ENCODE measurements around the gene PBLD. TPM values are rescaled to one million over a fixed set of nuclear protein-coding genes. Genes with fewer than 3 reads are reported as not detected.

The PBLD gene
- total RNA-seq, 1 experiment from 2014 or later, result 3.5 TPM

- H4K5ac ChIP-seq (ENCODE audit: insufficient read length, low read depth, low read length), result no peak overlapping the region
- no peak overlapping the region for H2BK20ac ChIP-seq (ENCODE audit: low read depth, low read length, poor library complexity, severe bottlenecking)
- H3K9me3 ChIP-seq (ENCODE audit: control insufficient read depth, low read depth, low read length), result no peaks in the 10 kb centered on the region
- no peak overlapping the region for H2AK5ac ChIP-seq (ENCODE audit: insufficient read length, low read length)
- H4K20me1 ChIP-seq (ENCODE audit: control insufficient read depth, insufficient read depth, insufficient read length), result no peaks in the 10 kb centered on the region
- peaks cover 53% of the 10 kb centered on the region for H3K27me3 Mint-ChIP-seq (ENCODE audit: low read depth)
- no peak for TF ChIP-seq CTCF (conservative IDR thresholded peaks at IDR 0.05)
- peaks cover 3% of the 10 kb centered on the region for H3K4me1 ChIP-seq (ENCODE audit: insufficient read depth, low read length)
- H3K18ac ChIP-seq (ENCODE audit: insufficient read length, low read depth, low read length), result no peak overlapping the region
- no peak overlapping the region for H3K56ac ChIP-seq (ENCODE audit: insufficient read length, low read depth, low read length)
- H2BK120ac ChIP-seq (ENCODE audit: low read depth, low read length, poor library complexity, severe bottlenecking), result no peak overlapping the region
- no peak overlapping the region for H3K4me2 ChIP-seq (ENCODE audit: insufficient read depth, insufficient read length, low read length)
- no peaks in the 10 kb centered on the region for H3K27me3 ChIP-seq (ENCODE audit: insufficient read depth, low read length)
- no CpG with 5 or more reads among the region's 1 CpG for WGBS (ENCODE audit: extremely low coverage, insufficient read length, low lambda C conversion rate)
- no peak overlapping the region for H3K14ac ChIP-seq (ENCODE audit: insufficient read depth, low read length)
- no peaks in the 10 kb centered on the region for H3K79me1 ChIP-seq (ENCODE audit: insufficient read depth, low read depth, low read length, poor library complexity, severe bottlenecking)
- peaks cover 15 to 22% of the 10 kb centered on the region in 2 experiments for H3K4me1 Mint-ChIP-seq
- H3K9me3 Mint-ChIP-seq, result no peaks in the 10 kb centered on the region
- no peaks in the 10 kb centered on the region for H3K79me2 ChIP-seq (ENCODE audit: insufficient read depth, low read length)
- no peak overlapping the region for H2BK12ac ChIP-seq (ENCODE audit: insufficient read length, low read depth, low read length)
- no peak overlapping the region for H3K4me3 Mint-ChIP-seq
- no peak overlapping the region for H3K9ac ChIP-seq (ENCODE audit: extremely low read depth, insufficient read length, low read length)
- no peaks in the 10 kb centered on the region for H3K36me3 Mint-ChIP-seq (ENCODE audit: insufficient read depth in 1 of 3, low read depth in 3 of 3)
- H2BK5ac ChIP-seq (ENCODE audit: insufficient read length, low read length), result no peak overlapping the region
- H3K23me2 ChIP-seq (ENCODE audit: insufficient read length, low read depth, low read length, poor library complexity, severe bottlenecking), result no peaks in the 10 kb centered on the region
- no peak overlapping the region for H4K91ac ChIP-seq (ENCODE audit: insufficient read length, low read depth, low read length)
- DNase-seq, result no peak
- no peak overlapping the region for H3K23ac ChIP-seq (ENCODE audit: insufficient read length, low read depth, low read length)
- no peak overlapping the region for H3K27ac ChIP-seq (ENCODE audit: insufficient read length, low read depth, low read length)
- no peak overlapping the region for H2BK15ac ChIP-seq (ENCODE audit: low read depth, low read length)
- no peak overlapping the region for H4K8ac ChIP-seq (replicated peaks; ENCODE audit: insufficient read length, low read depth, low read length)
- H3T11ph ChIP-seq (ENCODE audit: low read length), result no peak overlapping the region
- H3K27ac Mint-ChIP-seq, result no peak overlapping the region
- H2AFZ ChIP-seq (ENCODE audit: low read length), result no peak overlapping the region
- H3K4ac ChIP-seq (ENCODE audit: low read depth, low read length), result no peak overlapping the region
These were observed 79.4 kb downstream of the PBLD start for GRCh38 chr10:68253346-68253745.
